H1 (cell line): ENCODE results near the gene SLC25A21. TPM values are rescaled to one million over a fixed set of nuclear protein-coding genes. Genes with fewer than 3 reads are reported as not detected.

ENCODE experiments used
- ATF3 ChIP-seq: IDR thresholded peaks from 2 replicates; pipeline ENCODE4 v1.6.1; 2011; ENCODE audit warnings: low read depth, mild to moderate bottlenecking, low read length; ENCODE audit not compliant: insufficient read depth
- BRCA1 ChIP-seq: IDR thresholded peaks from 2 replicates; pipeline ENCODE4 v1.6.1; 2012; ENCODE audit warnings: low read depth, low read length, improper control_type of control experiment
- SP4 ChIP-seq: IDR thresholded peaks from 2 replicates; pipeline ENCODE4 v1.6.1; 2012; ENCODE audit warnings: low read length, inconsistent platforms
- polyA plus RNA-seq, 7 experiments: library from polyadenylated mRNA; depleted of rRNA in 3 of 7; stranded (reverse) in 5 of 7; unstranded in 2 of 7; fragments of >200 nt in 5 of 7; fragments of 200-250 nt in 2 of 7; gene quantifications; 1 replicate in 5 of 7; 2 replicates in 1 of 7; 4 replicates in 1 of 7; pipeline versions ENCODE4 v1.2.1 to v1.2.3, GENCODE V29; 2011 to 2013; ENCODE audit warnings: missing spikeins in 2 of 7, mixed read lengths in 2 of 7
- total RNA-seq: library from RNA; stranded (reverse); fragmentation: NEBNext Ultra II Directional; extraction: Animal tissue kit (Norgen Biotek cat#: 25700); gene quantifications from 2 replicates; pipeline ENCODE4 v1.2.1, GENCODE V29; 2021

SLC25A21 gene
- total and polyA plus RNA-seq, 2 of the 8 experiments (the other 6 are each of a cell fraction or from before 2014, with no cell fraction given): 6.9 to 15.7 TPM

- TF ChIP-seq BRCA1 (no peak), ATF3 (no peak), SP4 (no peak)
- TF ChIP-seq, all 59 proteins: peak for 0
Observed at GRCh38 chr14:36944307-36945010, 227.9 kb downstream of the SLC25A21 start (continued).
